HG03520 (cell line): Measurements from ENCODE around the gene TSC2.
"Not testable (repeated sequence)": the region's sequence is repeated elsewhere in the genome, so short reads cannot be mapped to it uniquely, and the experiment has no call there.

Experiments
- ATAC-seq: cut with Tn5 transposase; IDR thresholded peaks from one replicate; pipeline ENCODE4 v1.9.1; 2021; ENCODE audit warnings: mild to moderate bottlenecking, moderate library complexity; ENCODE audit not compliant: unreplicated experiment

Gene TSC2

GRCh38 chr16:2101581-2101980 lies 53.8 kb downstream of the TSC2 start:
- not testable (repeated sequence) for ATAC-seq

GRCh38 chr16:2102471-2102870 lies 54.7 kb downstream of the TSC2 start:
- no peak for ATAC-seq

GRCh38 chr16:2104464-2104863 lies 56.7 kb downstream of the TSC2 start:
- ATAC-seq, result not testable (repeated sequence)

GRCh38 chr16:2105291-2105690 lies 57.5 kb downstream of the TSC2 start:
- ATAC-seq, result not testable (repeated sequence)

GRCh38 chr16:2105769-2106168 lies 58.0 kb downstream of the TSC2 start:
- ATAC-seq, result not testable (repeated sequence)

- not testable (repeated sequence) for ATAC-seq
These were observed 58.4 kb downstream of the TSC2 start for GRCh38 chr16:2106211-2106610.

- not testable (repeated sequence) for ATAC-seq
These were observed 59.5 kb downstream of the TSC2 start for GRCh38 chr16:2107121-2107790.

- not testable (repeated sequence) for ATAC-seq
These were observed 60.0 kb downstream of the TSC2 start for GRCh38 chr16:2107791-2108125.

- not testable (repeated sequence) for ATAC-seq
These were observed 60.9 kb downstream of the TSC2 start for GRCh38 chr16:2108446-2109270.

GRCh38 chr16:2109271-2109580 lies 61.4 kb downstream of the TSC2 start:
- not testable (repeated sequence) for ATAC-seq

- not testable (repeated sequence) for ATAC-seq
These were observed 62.1 kb downstream of the TSC2 start for GRCh38 chr16:2109872-2110271.

GRCh38 chr16:2110332-2111008 lies 62.7 kb downstream of the TSC2 start:
- not testable (repeated sequence) for ATAC-seq

- ATAC-seq, result not testable (repeated sequence)
These were observed 63.2 kb downstream of the TSC2 start for GRCh38 chr16:2111009-2111353.

GRCh38 chr16:2111412-2112335 lies 63.9 kb downstream of the TSC2 start:
- not testable (repeated sequence) for ATAC-seq

GRCh38 chr16:2112539-2113106 lies 64.8 kb downstream of the TSC2 start:
- not testable (repeated sequence) for ATAC-seq

GRCh38 chr16:2114225-2114624 lies 66.4 kb downstream of the TSC2 start:
- not testable (repeated sequence) for ATAC-seq

GRCh38 chr16:2114885-2115590 lies 67.3 kb downstream of the TSC2 start:
- not testable (repeated sequence) for ATAC-seq

GRCh38 chr16:2115591-2115973 lies 67.8 kb downstream of the TSC2 start:
- ATAC-seq, result no peak

- ATAC-seq, result not testable (repeated sequence)
These were observed 68.6 kb downstream of the TSC2 start for GRCh38 chr16:2116428-2116827.

GRCh38 chr16:2117341-2117740 lies 69.6 kb downstream of the TSC2 start:
- not testable (repeated sequence) for ATAC-seq
